Common myeloid progenitor, CD34-positive (primary cell): ENCODE measurements around the gene RABGEF1.
"Not testable (repeated sequence)": the region's sequence is repeated elsewhere in the genome, so short reads cannot be mapped to it uniquely, and the experiment has no call there.

ENCODE experiments used
- CTCF ChIA-PET: fragments of 350-600 bp; sonication (Branson Sonifier 250); formaldehyde crosslinking; loops from one replicate; lab custom pipeline; 2021; ENCODE audit warnings: antibody characterized with exemption; lab: Charles Lee
- POLR2A ChIA-PET: fragments of 350-600 bp; sonication (Branson Sonifier 250); formaldehyde crosslinking; loops from one replicate; lab custom pipeline; 2021; ENCODE audit warnings: antibody characterized with exemption; lab: Charles Lee
- DNase-seq, 3 donors: peaks; one replicate each; pipeline versions ENCODE4 v3.0.0 to v3.0.0-alpha.2; 2013
- H3K27ac ChIP-seq, 2 experiments: 1 replicate in 1 of 2; 2 replicates in 1 of 2; pipeline ENCODE4 v1.7.0; 2013; ENCODE audit warnings: inconsistent platforms in 2 of 2, low read length in 2 of 2, mild to moderate bottlenecking in 2 of 2, low read depth in 1 of 2, moderate library complexity in 1 of 2; ENCODE audit not compliant: severe bottlenecking in 2 of 2, insufficient read depth in 1 of 2, poor library complexity in 1 of 2
- H3K27me3 ChIP-seq, 5 experiments: replicated peaks in 2 of 5; 1 replicate in 3 of 5; 2 replicates in 2 of 5; pipeline versions ENCODE4 v1.6.1 to v1.7.0; 2013; ENCODE audit warnings: low read length in 4 of 5, mild to moderate bottlenecking in 2 of 5, moderate library complexity in 2 of 5, inconsistent platforms in 1 of 5; ENCODE audit not compliant: insufficient read depth in 5 of 5, control insufficient read depth in 4 of 5
- H3K36me3 ChIP-seq, 4 experiments: 1 replicate in 2 of 4; 2 replicates in 2 of 4; pipeline versions ENCODE4 v1.6.1 to v1.7.0; 2013; ENCODE audit warnings: low read length in 3 of 4, control low read depth in 1 of 4, mild to moderate bottlenecking in 1 of 4; ENCODE audit not compliant: control insufficient read depth in 4 of 4, insufficient read depth in 4 of 4
- H3K4me1 ChIP-seq, 4 experiments: 1 replicate in 3 of 4; 2 replicates in 1 of 4; pipeline versions ENCODE4 v1.6.1 to v1.7.1; 2013; ENCODE audit warnings: low read length in 3 of 4, mild to moderate bottlenecking in 3 of 4, control low read depth in 1 of 4, inconsistent platforms in 1 of 4, moderate library complexity in 1 of 4; ENCODE audit not compliant: control insufficient read depth in 4 of 4, insufficient read depth in 4 of 4; ENCODE audit errors: control extremely low read depth in 1 of 4
- H3K4me3 ChIP-seq, 7 experiments: 1 replicate in 4 of 7; 2 replicates in 3 of 7; pipeline versions ENCODE4 v1.5.1 to v1.7.0; 2013; ENCODE audit warnings: mild to moderate bottlenecking in 7 of 7, low read length in 6 of 7, moderate library complexity in 6 of 7, inconsistent platforms in 2 of 7, low read depth in 2 of 7, control low read depth in 1 of 7; ENCODE audit not compliant: insufficient read depth in 4 of 7, control insufficient read depth in 1 of 7; ENCODE audit errors: extremely low read depth in 1 of 7
- H3K9me3 ChIP-seq, 5 experiments: 1 replicate in 4 of 5; 2 replicates in 1 of 5; pipeline versions ENCODE4 v1.6.1 to v1.7.1; 2013; ENCODE audit warnings: low read length in 4 of 5, mild to moderate bottlenecking in 2 of 5, inconsistent platforms in 1 of 5, low read depth in 1 of 5, moderate library complexity in 1 of 5; ENCODE audit not compliant: control insufficient read depth in 4 of 5, insufficient read depth in 2 of 5; ENCODE audit errors: control extremely low read depth in 1 of 5
- WGBS: methylation state at CpG from one replicate; pipeline ENCODE4 v1.1.5; 2013; ENCODE audit not compliant: insufficient coverage; 5-methylcytosine and 5-hydroxymethylcytosine counted together

Gene RABGEF1

DNA sequence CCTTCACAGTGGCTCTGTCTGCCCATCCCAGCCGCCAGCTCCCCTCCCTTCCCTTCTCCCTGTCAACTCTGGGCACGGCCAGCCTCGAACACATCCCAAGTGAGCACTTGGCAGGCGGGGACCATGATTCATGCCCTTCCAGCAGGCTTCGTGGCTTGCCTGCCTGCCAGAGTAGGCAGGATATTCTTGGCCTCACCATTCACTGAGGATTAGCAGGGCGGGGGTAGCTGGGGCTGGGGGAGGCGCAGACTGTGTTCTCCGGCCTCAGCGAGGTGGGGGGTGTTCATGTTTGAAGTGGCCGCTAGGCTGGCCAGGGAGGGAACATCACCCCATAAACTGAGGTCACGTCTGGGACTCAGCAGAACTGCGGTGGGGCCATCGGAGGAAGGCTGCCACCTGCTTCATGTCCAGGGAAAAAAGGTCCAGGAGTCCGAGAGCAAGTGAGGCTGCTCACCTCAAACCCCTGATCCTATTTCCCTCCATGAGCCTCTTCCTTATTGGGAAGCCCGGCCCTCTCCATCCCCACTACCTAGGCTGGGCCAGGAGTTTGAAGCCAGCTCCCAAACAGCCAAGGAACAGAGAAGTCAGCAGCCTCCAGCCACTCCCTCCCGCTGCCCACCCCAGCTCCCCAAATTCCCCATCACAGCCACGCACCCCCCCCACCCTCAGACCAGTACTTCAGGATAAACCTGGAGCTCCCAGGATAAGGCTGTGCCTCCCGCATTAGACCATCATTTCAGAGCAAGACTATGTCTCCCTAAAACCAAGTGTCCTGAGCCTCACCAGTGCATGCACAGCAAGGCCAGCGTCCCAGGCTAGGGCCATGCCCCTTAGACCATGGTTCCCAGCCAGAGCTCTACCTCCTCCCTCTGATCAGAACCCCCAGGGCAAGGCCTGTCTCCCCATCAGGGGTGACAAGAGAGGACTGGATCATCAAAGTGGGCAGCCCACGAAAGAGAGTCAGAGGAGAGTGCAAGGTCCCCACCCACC is 42.8 kb upstream of the RABGEF1 start:
- no peaks in the 10 kb centered on the region for H3K4me1 ChIP-seq
- CTCF ChIA-PET, result interaction anchor here (1.3 to 1.7 kb wide), 2 partner anchors 139 to 140 kb away, joined by 3 to 4 read pairs; no protein-coding TSS in a partner anchor
- H3K4me3 ChIP-seq, result no peak overlapping the region
- POLR2A ChIA-PET, result interaction anchor here (0.6 kb wide), 1 partner anchor 16 kb away, joined by 3 read pairs; no protein-coding TSS in a partner anchor
- H3K36me3 ChIP-seq, result peaks cover 0 to 4% (median 2%) of the 10 kb centered on the region in 4 experiments
- H3K27me3 ChIP-seq, result no peaks in the 10 kb centered on the region
- WGBS, result 69% methylated on average over 14 of the region's 20 CpGs
- DNase-seq, result no peak
- no peaks in the 10 kb centered on the region for H3K9me3 ChIP-seq
- no peak overlapping the region for H3K27ac ChIP-seq

DNA sequence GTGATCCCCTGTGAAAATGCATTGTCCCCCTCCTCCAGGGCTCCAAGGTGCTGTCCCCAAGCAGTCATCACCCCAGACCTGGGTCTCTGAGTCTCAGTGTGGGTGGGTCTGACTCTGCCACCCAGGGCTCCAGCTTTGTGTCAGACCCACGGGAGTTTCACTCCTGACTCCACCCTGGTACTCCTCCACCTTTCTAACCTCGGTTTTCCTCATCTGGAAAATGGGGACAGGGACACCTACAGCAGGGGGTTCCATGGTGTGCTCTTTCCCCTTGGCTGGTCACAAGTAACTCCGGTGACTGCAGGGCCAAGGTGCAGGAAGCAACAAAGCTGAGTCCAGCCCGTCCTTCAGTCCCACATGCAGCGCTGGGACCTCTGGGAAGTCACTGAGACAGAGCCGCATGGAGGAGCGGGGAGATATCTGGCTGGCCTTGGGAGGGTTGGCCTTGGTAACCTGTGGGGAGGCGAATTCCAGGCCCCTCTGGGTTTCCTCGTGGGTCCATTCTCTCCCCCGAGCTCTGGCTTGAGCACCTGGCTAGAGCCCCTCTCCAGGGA is 41.8 kb upstream of the RABGEF1 start:
- CTCF ChIA-PET, result interaction anchor here (1.7 kb wide), 1 partner anchor 140 kb away, joined by 4 read pairs; no protein-coding TSS in a partner anchor
- no peaks in the 10 kb centered on the region for H3K27me3 ChIP-seq
- H3K9me3 ChIP-seq, result no peaks in the 10 kb centered on the region
- H3K4me1 ChIP-seq, result no peaks in the 10 kb centered on the region
- WGBS, result 95% methylated on average over 9 of the region's 10 CpGs
- no peak overlapping the region for H3K4me3 ChIP-seq
- DNase-seq, result no peak
- H3K27ac ChIP-seq, result no peak overlapping the region
- peaks cover 0 to 4% (median 1%) of the 10 kb centered on the region in 4 experiments for H3K36me3 ChIP-seq
- POLR2A ChIA-PET, result no interaction called here

DNA sequence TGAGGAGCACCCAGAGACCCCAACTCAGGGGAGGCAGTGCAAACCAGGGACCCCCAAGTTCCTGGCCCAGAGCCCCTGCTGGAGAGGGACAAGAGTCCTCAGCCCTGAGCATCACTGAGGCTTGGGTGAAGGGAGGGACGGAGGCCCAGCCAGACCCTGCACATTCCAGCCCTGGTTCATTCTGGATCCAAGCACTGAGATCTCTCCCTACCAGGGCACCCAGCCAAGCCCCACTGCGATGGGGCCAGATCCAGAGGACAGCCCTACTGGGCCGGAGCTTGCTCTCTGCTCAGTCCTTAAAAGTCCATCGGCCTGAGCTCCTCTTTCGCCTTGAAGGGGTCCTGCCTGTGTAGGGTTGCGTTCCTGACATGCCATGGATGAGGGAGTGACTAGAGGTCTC is 40.5 kb upstream of the RABGEF1 start:
- H3K27me3 ChIP-seq, result no peaks in the 10 kb centered on the region
- ChIA-PET CTCF (no interaction called here), POLR2A (no interaction called here)
- no peak for DNase-seq
- no peaks in the 10 kb centered on the region for H3K4me1 ChIP-seq
- WGBS, result 98% methylated on average over 6 of the region's 6 CpGs
- no peak overlapping the region for H3K4me3 ChIP-seq
- no peaks in the 10 kb centered on the region for H3K9me3 ChIP-seq
- no peak overlapping the region for H3K27ac ChIP-seq
- no peaks in the 10 kb centered on the region for H3K36me3 ChIP-seq

DNA sequence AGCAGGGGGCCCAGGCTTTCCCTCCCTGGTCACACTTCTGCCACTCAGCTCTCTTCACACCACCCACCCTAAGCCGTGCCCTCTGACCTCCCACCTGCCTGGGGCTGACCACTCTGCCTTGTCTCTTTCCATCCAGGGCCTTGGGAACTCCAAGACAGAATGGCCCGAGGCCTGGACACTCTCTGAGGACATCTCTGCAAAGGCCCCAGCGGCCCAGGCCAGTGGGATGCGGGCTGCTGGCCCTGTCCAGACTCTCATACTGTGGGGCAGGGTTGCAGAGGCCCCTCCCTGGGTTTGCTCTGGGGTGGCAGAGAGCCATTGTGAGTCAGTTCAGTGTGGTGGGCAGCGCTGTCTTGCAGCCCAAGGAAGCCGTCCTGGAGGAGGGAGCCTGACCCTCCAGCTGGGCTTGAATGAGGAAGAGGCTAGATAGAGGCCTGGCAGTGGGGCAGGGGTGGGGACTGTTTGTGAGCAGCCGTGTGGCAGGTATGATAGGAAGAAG is 39.9 kb upstream of the RABGEF1 start:
- DNase-seq, result no peak
- POLR2A ChIA-PET, result no interaction called here
- no peak overlapping the region for H3K4me3 ChIP-seq
- no peaks in the 10 kb centered on the region for H3K4me1 ChIP-seq
- 97% methylated on average over 7 of the region's 7 CpGs for WGBS
- no peaks in the 10 kb centered on the region for H3K27me3 ChIP-seq
- H3K9me3 ChIP-seq, result no peaks in the 10 kb centered on the region
- no peak overlapping the region for H3K27ac ChIP-seq
- CTCF ChIA-PET, result no interaction called here
- H3K36me3 ChIP-seq, result no peaks in the 10 kb centered on the region

DNA sequence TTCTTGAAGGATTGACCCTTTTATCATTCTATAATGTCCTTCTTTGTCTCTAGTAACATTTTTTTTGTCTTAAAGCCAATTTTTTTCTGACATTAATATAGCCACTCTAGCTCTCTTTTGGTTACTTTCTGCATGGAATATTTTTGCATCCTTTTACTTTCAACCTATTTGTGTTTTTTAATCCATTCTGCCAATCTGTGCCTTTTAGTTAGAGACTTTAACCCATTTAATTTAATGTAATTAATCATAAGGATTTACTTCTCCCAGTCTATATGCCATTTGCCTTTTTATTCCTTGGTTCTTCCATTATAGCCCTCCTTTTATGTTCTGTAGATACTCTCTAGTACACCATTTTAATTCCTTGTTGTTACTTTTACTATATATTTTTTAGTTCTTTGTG is 32.7 kb upstream of the RABGEF1 start:
- DNase-seq, result no peak
- H3K9me3 ChIP-seq, result peaks cover 0 to 19% (median 0%) of the 10 kb centered on the region in 5 experiments
- CTCF ChIA-PET, result no interaction called here
- POLR2A ChIA-PET, result no interaction called here
- no peak overlapping the region for H3K4me3 ChIP-seq
- H3K27ac ChIP-seq, result no peak overlapping the region
- peaks cover 0 to 13% (median 3%) of the 10 kb centered on the region in 4 experiments for H3K36me3 ChIP-seq
- no peaks in the 10 kb centered on the region for H3K27me3 ChIP-seq
- no peaks in the 10 kb centered on the region for H3K4me1 ChIP-seq

DNA sequence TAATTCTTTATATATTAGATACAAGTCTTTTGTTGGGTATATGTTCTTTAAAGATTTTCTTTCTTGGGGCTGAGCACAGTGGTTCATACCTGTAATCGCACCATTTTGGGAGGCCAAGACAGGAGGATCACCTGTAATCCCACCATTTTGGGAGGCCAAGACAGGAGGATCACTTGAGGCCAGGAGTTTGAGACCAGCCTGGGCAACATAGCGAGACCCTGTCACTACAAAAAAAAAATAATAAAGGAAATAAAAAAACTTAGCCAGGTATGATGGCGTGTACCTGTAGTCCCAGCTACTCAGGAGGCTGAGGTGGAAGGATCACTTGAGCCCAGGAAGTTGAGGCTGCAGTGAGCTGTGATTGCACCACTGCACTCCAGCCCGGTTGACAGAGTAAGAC is 29.8 kb upstream of the RABGEF1 start:
- DNase-seq, CTCF ChIA-PET, H3K4me3 ChIP-seq, H3K27me3 ChIP-seq, H3K27ac ChIP-seq, H3K4me1 ChIP-seq, POLR2A ChIA-PET: not testable (repeated sequence)
- Histone ChIP-seq H3K36me3 (peaks cover 2 to 27% (median 5%) of the 10 kb centered on the region in 4 experiments), H3K9me3 (peaks cover 0 to 29% (median 3%) of the 10 kb centered on the region in 5 experiments)
- 95% methylated on average over 2 of the region's 4 CpGs for WGBS

DNA sequence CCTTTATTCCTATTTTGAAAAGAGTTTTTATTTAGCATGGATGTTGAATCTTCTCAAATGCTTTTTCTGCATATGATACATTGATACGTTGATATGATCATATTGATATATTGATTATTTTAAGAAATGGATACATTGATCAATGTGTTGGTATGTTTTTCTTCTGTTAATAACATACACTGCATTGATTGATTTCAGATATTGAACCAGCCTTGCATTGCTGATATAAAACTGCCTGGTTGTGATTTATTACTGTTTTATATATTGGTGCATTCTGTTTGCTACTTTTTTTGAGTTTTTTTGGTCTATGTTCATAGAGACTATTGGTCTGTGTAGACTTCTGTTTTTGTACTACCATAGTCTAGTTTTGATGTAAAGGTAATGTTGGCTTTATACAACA is 26.8 kb upstream of the RABGEF1 start:
- no CpG with 5 or more reads among the region's 1 CpG for WGBS
- H3K4me1 ChIP-seq, result no peaks in the 10 kb centered on the region
- ChIA-PET CTCF (no interaction called here), POLR2A (no interaction called here)
- H3K27me3 ChIP-seq, result no peaks in the 10 kb centered on the region
- H3K36me3 ChIP-seq, result peaks cover 2 to 30% (median 3%) of the 10 kb centered on the region in 4 experiments
- DNase-seq, result no peak
- H3K4me3 ChIP-seq, result no peak overlapping the region
- H3K9me3 ChIP-seq, result peaks cover 0 to 20% (median 3%) of the 10 kb centered on the region in 5 experiments
- H3K27ac ChIP-seq, result no peak overlapping the region
